ENCODE results near the gene UGGT2.
"Not testable (repeated sequence)": the region's sequence is repeated elsewhere in the genome, so short reads cannot be mapped to it uniquely, and the experiment has no call there.

Gene UGGT2

GRCh38 chr13:95788100-95788463 is 265.1 kb downstream of the UGGT2 start:
- FAIRE-seq, result no peak
- TF ChIP-seq, protein P1, sequence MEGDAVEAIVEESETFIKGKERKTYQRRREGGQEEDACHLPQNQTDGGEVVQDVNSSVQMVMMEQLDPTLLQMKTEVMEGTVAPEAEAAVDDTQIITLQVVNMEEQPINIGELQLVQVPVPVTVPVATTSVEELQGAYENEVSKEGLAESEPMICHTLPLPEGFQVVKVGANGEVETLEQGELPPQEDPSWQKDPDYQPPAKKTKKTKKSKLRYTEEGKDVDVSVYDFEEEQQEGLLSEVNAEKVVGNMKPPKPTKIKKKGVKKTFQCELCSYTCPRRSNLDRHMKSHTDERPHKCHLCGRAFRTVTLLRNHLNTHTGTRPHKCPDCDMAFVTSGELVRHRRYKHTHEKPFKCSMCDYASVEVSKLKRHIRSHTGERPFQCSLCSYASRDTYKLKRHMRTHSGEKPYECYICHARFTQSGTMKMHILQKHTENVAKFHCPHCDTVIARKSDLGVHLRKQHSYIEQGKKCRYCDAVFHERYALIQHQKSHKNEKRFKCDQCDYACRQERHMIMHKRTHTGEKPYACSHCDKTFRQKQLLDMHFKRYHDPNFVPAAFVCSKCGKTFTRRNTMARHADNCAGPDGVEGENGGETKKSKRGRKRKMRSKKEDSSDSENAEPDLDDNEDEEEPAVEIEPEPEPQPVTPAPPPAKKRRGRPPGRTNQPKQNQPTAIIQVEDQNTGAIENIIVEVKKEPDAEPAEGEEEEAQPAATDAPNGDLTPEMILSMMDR (IDR thresholded peaks at IDR 0.05; ENCODE audit: insufficient read depth, missing control alignments), result no peak
- DNase-seq (ENCODE audit: insufficient read length, low spot score), result no peak

DNA sequence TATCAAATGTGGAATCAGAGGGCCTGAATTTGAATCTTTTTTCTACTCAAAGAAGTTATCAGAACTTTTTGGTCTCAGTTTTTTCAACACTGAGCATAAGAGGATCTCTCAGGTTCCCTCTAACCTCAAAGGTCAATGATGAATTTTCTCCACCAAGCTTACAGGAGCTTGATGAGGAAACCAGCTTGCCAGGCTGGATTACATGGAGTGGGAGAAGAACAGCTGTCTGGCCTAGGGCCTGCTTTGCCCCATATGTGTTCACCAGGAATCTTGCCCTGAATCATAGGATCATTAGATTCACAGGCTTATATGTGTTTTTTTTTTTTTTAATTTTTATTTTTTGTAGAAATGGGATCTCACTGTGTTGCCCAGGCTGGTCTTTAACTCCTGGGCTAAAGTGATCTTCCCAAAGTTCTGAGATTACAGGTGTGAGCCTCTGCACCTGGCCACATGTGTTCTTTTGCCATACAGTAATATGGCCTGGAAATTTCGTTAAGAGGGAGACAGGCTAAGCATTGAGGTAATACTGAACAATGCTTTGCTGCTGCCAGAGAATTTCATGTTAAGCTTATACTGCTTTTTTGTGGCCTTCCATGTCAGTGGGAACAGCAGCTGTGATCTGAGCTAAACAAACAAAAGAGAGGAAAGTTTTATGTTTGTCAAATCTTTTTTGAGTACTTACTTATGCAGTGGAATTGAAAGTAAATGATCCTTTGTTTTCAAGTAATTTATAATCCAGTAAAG is 265.7 kb downstream of the UGGT2 start:
- TF ChIP-seq, protein P1 (IDR thresholded peaks at IDR 0.05; ENCODE audit: insufficient read depth, missing control alignments), result no peak
- DNase-seq (ENCODE audit: insufficient read length, low spot score) (no peak), FAIRE-seq (no peak)

- DNase-seq (ENCODE audit: insufficient read length, low spot score) (no peak), FAIRE-seq (no peak)
- TF ChIP-seq, protein P1 (IDR thresholded peaks at IDR 0.05; ENCODE audit: insufficient read depth, missing control alignments), result no peak
Measured at GRCh38 chr13:95784900-95785290, 268.3 kb downstream of the UGGT2 start.

- no peak for DNase-seq (ENCODE audit: insufficient read length, low spot score)
- FAIRE-seq, result no peak
- TF ChIP-seq, protein P1 (IDR thresholded peaks at IDR 0.05; ENCODE audit: insufficient read depth, missing control alignments), result no peak
Measured at GRCh38 chr13:95784161-95784899, 268.9 kb downstream of the UGGT2 start.

DNA sequence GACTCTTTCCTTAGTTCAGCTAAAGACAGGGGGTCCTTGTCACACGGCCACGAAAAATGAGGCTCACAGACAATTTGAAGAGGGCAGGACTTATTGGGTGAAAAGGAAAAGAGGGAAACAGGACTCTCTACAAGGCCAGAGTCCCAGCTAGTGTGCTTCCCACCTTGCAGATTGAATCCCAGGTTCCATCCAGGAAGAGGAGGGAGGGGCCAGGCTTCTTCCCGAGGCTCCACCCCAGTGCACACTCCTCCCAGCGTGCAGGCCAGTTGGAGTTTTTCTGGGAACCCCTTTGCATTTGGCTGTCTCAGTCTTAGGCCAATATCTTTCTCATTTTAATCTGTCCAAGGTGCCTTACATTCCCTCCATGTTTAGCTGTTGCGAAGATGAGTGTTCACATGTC is 269.5 kb downstream of the UGGT2 start:
- DNase-seq (ENCODE audit: insufficient read length, low spot score), result no peak
- TF ChIP-seq, protein P1 (IDR thresholded peaks at IDR 0.05; ENCODE audit: insufficient read depth, missing control alignments), result no peak
- FAIRE-seq, result no peak

- not testable (repeated sequence) for DNase-seq (ENCODE audit: insufficient read length, low spot score); FAIRE-seq
Measured at GRCh38 chr13:95781940-95782339, 271.3 kb downstream of the UGGT2 start.

DNA sequence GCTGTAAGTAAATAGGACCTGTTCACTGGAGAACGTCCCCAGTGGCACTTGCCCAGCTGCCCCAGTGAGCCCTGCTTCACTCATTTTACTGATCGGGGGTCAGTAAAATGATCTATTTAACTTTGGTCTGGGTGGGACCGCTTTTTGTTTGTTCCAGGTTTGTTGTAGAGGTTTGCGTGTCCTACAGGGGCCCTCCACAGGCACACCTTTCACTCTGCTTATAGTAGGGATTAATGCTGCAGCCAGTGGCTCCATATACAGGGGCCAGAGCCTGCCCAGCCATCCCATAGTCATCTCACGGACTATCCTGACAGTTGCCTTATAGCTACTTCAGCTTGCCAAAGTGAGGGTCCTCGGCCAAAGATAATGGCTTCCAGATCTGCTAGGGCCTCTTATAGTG is 272.2 kb downstream of the UGGT2 start:
- TF ChIP-seq, protein P1 (IDR thresholded peaks at IDR 0.05; ENCODE audit: insufficient read depth, missing control alignments), result no peak
- DNase-seq (ENCODE audit: insufficient read length, low spot score), result no peak
- FAIRE-seq, result no peak
